Activated CD4-positive, alpha-beta T cell treated with anti-CD3 and anti-CD28 coated beads, Interleukin-2, amount 50 U/mL, for 48 hours (primary cell): ENCODE results near the gene ANHX.
"Not testable (repeated sequence)": the region's sequence is repeated elsewhere in the genome, so short reads cannot be mapped to it uniquely, and the experiment has no call there.

Experiments used
- DNase-seq, 2 experiments: peaks; one replicate each; pipeline ENCODE4 v3.0.0-alpha.2; 2020

Gene ANHX

DNA sequence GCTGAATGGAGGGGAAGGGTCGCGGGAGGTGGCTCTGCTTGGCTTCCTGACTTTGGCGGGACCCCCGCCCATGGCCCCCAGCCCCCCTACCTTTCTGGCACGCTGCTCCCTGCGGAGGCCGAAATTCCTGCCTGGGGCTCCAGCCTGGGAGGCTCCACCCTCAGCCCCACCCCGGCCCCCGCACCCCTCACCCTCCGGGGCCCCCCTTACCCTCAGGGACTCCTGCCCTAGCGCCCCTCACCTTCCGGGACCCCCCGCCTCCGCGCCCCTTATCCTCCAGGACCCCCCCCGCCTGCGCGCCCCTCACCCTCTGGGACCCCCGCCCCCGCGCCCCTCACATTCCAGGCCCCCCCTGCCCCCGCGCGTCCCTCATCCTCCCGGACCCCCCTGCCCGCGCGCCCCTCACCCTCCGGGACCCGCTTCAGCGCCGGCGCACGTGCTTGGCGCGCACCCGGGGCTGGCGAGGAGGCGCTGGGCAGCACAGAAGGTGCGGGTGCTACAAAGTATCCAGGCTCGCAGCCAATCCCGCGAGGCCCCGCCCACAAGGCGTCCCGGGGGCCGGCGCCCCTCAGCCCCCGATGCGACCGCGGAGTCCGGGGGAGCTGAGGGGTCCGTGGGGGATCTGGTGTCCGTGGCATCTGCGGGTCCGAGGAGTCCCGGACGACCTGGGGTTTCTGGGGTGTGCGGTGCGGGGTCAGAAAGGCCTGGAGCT, at the start of gene ANHX:
TSS of gene ANHX (minus strand) at position 477 of the 712 bp plus-strand sequence. CDS start 1,521 bp downstream, outside the sequence.
- DNase-seq, result no peak

DNA sequence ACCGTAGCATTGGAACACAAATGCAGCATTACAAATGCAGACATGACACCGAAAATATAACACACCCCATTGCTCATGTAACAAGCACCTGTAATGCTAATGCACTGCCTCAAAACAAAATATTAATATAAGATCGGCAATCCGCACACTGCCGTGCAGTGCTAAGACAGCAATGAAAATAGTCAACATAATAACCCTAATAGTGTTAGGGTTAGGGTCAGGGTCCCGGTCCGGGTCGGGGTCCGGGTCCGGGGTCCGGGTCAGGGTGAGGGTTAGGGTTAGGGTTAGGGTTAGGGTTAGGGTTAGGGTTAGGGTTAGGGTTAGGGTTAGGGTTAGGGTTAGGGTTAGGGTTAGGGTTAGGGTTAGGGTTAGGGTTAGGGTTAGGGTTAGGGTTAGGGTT, 29.0 kb upstream of the ANHX start:
- DNase-seq, result not testable (repeated sequence)

DNA sequence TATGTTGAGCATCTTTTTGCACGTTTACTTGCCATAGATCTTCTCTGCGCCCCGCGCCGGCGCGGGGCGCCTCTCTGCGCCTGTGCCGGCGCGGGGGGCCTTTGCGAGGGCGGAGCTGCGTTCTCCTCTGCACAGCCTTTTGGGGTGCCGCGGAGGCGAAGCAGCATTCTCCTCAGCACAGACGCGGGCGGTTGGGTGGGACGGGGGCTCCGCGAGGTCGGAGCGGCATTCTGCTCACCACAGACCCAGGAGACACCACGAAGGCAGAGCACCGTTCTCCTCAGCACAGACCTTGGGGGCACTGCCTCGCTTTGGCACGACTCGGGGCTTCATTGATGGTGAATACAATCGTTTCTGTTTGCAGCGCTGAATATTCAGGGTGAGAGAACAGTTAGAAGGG, 28.5 kb upstream of the ANHX start:
- DNase-seq, result no peak

DNA sequence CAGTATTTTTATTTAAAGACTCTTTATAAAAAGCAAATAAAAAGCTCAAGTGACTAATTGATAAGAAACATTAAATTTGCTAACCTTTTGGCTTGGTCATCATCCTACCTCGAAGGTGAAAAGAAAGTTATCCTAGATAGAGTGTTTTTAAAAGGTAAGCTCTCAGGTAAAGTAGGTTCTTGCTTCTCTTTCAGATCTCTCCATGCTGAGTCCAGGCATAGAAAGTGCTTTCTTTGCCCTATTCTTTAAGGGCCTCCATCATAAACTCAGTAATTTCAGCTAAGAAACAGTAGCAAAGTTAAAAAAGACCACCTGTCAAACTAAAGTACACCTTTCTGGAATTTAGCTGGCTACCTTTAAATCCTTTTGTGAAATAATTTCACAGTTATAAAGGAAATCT, 20.6 kb upstream of the ANHX start:
- DNase-seq, result no peak

DNA sequence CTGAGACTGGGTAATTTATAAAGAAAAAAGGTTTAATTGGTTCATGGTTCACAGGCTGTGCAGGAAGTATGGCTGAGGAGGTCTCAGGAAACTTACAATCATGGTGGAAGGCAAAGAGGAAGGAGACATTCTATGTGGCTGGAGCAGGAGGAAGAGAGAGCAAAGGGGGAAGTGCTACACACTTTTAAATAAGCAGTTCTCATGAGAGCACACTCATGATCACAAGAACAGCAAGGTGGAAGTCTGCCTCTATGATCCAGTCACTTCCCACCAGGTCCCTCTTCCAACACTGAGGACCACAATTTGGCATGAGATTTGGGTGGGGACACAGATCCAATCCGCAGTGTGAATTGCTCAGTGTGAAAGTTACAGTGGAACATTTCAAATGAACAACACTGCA, 20.2 kb upstream of the ANHX start:
- DNase-seq, result not testable (repeated sequence)

DNA sequence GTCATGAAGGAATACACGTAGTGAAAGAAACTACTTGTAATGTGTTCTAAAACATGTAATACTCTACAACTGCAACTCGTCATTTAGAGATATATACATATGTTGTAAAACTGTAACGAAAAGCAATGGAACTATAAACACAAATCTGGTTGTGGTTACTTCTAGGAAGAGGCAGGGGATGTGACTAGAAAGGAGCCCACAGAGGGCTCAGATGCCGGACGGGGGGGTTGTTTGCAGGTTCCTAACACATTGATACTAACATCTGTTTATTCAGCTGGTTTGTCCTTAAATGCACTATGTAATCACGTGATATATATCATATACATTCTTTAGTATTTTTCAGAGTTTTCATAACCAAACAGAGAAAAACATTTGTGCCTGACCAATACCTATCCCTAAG, 16.1 kb upstream of the ANHX start:
- DNase-seq, result no peak

DNA sequence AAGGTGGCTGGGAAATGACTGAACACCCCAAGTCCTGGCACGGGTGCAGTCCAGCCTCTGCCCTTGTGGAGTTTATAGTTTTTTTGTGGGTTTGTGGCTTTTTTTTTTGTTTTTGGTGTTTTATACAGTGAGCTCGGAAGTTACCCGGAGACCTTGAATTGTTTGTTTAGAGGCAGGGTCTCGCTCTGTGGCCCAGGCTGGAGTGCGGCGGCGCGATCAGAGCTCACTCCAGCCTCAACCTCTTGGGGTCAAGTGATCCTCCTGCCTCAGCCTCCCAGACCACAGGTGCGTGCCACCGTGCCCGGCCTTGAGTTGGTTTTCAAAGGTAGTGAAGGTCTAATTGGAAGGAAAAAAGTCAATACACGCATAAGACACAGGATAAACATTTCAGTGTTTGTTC, 879 bp upstream of the ANHX start:
- DNase-seq, result no peak

DNA sequence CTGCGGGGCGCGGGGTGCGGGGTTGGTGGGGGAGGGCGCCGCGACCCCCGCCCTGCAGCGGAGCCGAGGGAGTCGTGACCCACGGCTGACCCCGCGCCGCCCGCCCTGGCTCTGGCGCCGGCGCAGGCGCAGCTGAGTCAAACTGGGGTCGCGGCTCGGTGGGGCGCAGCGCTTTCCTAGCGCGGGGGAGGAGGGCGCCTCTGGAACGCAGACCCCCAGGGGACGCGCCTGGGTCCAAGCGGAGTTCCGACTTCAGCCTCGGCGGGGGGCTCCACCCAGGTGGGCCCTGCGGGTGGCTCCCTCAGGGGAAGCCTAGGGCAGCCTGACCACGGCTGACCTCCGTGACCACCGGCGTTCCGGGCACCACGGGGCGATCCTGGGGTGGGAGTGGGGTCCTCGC, 467 bp upstream of the ANHX start:
- no peak for DNase-seq

DNA sequence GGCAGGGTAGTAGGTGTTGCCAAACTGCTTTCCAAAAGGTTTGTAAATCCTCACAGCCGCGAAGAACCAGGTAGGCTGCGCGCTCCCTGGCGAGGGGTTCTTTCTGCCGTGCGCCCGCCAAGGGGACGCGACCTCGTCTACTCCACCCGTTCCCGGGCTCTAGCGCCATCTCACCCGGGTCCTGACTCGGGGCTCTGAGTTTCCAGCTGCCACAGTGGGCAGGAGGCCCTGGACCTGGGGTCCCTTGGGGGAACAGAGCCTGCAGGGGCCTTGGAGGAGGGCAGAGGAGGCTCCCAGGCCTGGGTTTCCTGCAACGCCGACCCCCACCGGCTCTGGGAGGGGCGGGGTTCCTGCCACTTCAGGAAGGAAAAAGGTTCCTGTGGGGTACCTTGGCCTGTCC, 706 bp downstream of the ANHX start:
- DNase-seq, result no peak

DNA sequence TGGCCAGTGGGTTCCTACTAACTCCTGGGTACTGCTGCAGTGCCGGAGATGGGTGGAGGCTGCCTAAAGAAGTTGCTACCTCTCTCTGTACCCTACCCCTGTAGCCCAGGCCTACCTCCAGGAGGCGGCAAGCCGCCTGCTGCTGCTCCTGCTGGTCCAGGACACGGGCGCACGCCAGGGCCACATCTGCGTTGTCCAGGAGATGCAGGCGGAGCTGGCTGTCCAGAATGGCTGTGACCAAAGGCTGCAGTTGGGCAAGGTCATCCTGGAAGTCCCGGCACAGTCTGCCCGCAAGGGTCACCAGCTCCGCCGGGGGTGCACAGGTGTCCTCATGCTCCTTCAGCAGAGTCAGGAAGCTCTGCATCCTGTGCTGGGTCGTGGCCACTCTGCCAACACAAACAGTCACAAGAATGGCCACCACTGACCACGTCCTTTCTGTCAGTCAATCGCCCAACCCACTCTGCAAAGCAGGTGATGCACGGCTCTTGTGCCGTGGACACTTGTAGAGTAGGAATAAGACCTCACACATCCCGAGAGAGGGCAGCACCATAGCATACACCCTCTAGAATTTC, 1.6 kb downstream of the ANHX start:
- DNase-seq, result no peak

DNA sequence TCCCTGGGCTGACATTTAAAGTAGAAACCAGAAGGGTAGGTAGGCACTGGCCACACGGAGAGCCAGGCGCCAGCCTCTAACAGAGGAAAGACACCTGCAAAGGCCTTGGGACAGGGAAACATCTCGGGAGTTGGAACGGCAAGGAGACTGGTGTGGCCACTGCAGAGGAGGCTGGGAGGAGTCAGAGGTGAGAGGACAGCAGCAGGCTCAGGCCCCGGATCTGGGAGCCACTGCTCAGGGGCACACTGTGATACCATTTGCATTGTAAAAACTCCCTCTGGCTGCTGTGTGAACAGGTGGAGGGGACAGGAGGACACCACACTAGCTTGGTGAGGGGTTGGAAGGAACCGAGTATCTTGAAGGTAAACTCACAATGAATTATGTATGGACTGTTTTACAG, 2.7 kb downstream of the ANHX start:
- no peak for DNase-seq

DNA sequence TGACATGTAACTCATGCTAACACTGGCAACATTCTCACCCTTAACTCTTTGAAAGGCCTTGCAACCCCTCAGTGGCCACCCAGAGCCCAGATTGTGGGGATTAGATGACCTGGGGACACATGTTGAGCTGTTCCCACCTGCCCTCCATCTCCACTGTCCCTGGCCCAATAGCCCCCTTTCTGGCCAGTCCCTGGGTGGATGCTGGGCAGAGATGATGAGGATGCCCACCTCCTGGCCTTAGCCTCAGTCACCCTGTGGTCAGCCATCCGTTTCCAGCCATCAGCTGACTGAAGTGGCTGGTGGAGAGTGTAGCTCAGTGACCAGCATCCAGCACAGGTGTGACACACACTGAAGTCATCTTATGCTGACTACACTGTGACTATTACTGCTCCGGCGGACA, 4.7 kb downstream of the ANHX start:
- DNase-seq, result no peak

DNA sequence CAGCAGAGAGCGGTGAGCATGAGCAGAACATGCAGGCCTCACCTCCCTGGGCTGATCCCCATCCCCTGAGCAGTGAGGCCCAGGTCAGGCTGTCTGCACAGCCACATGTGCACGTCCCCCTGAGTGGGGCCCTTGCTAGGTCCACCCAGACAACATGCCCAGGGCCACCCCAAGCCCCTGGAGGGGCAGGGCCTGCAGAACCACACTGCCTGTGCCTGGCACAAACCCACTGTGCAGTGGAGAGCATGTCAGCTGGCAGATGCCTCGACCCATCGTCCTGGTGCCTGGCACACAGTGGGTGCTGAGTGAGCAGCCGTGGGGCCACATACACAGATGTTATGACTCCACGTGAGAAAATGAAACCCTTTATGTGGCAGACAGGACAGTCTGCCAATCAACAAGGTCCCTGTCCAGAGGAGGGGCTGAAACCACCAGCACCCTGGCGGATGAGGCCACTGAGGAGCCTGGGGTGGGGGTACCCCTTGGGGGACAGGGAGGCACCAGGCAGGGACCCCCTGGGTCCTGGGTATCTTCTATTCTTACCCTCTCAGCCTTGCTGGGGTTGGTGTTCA, 8.3 kb downstream of the ANHX start:
- no peak for DNase-seq

DNA sequence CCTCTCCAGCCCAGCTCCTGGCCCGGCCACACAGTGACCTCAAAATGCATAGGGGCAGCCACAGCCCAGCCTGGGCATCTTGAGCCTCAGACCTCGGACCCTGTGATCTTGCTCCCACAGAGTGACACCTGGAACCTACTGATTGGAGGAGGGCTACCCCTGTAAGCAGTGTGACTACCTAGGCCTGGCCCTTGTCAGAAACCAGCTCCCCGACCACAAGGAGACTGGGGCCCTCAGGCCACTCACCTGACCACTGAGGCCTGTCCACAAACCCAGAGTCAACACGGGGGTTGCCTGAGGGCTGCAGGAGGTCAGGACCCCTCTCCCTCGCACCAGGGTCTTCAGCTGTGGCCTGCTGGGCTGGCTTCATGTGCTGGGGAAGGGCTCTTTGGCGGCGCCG, 9.0 kb downstream of the ANHX start:
- no peak for DNase-seq

DNA sequence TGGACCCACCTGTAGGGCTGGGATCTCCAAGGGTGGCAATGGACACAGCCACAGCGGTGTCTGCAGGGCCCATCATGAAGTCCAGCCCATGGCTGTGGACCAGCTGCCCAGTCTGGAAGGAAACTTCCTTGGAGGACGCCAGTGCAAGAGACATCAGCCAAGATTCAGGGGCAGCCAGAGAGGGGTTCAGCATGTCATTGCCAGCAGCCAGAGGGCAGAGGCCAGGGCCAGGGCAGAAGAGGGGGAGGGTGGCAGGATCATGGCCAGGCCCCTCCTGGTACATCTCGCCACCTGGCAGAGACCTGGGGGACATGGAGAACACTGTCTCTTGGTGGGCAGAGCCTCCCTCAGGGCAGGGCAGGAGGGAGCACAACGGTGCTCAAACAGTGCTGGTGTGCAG, 10.2 kb downstream of the ANHX start:
- no peak for DNase-seq

DNA sequence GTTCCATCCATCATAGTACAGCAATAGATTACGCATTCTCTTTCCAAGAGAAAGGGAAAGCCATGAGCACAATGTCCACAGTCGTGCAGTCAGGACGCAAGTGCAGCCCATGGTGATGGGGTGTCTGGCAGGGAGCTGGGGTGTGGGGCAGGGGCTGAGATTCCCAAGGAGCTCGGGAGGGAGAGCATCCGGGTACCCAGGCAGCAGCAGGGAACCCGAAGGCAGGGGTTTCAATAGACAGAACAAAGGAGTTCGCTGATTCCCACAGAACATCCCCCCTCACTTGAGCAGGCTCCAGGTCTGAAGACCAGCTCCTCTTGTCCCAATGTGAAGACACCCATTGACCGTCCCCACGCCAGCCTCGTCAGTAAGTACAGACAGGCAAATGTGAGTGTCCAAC, 13.5 kb downstream of the ANHX start:
- DNase-seq, result no peak

DNA sequence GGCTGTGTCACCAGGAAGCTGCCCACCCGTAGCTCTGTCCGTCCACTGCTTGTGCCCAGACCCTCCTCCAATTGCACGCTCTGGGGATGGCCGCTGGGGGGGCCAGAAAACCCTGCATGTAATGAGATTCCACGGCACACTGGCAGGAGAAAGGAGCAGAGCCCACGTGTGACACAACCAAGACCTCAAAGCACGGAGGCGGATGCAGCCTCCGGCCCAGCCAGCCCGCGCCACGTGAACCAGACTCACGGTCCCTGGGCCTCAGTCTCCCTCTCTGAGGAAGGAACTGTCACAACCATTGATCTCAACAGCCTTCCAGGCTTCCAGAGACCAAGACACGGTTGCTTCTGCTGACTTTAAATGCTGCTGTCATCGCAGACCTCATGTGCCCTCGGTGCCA, 14.4 kb downstream of the ANHX start:
- DNase-seq, result no peak

DNA sequence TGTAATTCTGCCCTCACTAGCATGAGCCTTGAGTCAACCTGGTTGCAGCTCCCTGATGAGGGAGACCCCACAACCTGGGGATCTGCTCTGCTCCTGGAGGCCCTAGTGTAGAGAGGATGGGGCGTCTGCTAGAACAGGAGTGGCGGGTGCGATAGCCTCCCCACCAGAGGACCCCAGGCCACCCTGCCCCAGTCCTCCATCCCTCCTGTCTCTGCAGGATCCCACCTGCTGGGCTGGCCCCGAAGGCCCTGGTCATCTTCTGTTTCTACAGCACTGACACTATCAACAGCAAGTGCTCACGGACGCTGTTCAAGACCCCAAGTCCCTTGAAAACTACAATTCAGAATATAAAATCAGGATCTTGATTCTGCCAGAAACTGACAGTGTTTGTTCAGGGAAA, 15.2 kb downstream of the ANHX start:
- no peak for DNase-seq

DNA sequence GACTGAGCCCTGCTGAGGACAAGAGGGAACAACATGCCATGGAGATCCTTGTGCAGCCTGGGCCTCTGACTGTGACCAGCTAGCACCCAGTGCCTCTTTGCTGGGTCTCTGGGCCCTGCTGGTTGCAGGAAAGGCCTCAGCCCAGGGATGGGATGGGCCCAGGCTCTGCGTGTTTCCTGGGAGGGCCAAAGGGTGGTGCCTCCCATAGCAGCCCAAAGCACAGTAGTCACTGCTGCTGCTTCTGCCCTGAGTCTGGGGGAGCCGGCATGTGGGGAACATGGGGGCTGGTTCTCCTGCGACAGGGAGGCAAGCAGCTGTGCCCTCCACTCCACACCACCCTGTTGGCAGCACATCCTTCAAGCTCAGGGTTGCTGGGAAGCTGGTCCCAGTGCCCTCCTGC, 18.5 kb downstream of the ANHX start:
- no peak for DNase-seq

DNA sequence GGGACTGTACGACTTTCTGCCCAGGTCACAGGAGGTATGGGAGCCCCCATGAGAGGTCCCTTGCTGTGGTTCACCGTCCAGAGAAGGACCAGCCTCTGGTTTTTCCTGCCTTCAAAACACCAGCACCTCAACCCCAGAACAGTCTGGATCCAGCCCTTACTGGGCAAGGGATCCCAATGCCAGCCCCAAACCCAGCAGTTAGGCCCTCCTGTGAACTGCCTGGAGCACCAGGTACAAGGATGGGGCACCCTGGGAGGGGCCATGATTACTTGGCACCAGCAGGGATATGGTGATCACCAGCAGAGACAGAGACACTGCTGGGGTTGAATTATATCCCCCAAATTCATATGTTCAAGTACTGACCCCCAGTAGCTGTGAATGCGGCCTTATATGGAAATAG, 20.0 kb downstream of the ANHX start:
- DNase-seq, result no peak

DNA sequence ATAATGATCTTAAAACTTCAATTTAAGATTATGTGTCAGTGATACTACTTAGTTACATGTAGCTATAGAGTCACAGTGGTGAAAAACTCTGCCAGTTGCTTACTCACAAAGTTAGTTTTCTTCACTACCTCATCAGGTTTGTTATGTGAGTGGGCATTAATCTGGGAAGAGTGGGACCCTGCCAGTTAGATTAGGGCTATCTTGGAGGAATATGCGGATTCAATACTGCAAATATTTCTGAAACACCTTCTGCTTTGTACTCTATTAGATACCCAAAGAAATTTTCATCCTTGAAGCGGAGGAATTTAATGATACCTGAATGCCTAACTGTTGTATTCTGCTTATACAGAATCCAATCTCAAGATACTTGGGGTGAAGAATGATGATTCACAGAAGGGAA, 29.3 kb downstream of the ANHX start:
- no peak for DNase-seq

DNA sequence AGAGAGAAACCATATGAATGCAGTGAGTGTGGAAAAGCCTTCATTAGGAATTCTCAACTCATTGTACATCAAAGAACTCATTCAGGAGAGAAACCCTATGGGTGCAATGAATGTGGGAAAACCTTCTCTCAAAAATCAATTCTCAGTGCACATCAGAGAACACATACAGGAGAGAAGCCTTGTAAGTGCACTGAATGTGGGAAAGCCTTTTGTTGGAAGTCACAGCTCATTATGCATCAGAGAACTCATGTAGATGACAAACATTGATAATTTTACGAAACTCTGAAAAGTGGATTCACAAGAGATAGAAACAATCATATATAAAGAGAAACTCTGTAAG, 31.4 kb downstream of the ANHX start:
- no peak for DNase-seq

DNA sequence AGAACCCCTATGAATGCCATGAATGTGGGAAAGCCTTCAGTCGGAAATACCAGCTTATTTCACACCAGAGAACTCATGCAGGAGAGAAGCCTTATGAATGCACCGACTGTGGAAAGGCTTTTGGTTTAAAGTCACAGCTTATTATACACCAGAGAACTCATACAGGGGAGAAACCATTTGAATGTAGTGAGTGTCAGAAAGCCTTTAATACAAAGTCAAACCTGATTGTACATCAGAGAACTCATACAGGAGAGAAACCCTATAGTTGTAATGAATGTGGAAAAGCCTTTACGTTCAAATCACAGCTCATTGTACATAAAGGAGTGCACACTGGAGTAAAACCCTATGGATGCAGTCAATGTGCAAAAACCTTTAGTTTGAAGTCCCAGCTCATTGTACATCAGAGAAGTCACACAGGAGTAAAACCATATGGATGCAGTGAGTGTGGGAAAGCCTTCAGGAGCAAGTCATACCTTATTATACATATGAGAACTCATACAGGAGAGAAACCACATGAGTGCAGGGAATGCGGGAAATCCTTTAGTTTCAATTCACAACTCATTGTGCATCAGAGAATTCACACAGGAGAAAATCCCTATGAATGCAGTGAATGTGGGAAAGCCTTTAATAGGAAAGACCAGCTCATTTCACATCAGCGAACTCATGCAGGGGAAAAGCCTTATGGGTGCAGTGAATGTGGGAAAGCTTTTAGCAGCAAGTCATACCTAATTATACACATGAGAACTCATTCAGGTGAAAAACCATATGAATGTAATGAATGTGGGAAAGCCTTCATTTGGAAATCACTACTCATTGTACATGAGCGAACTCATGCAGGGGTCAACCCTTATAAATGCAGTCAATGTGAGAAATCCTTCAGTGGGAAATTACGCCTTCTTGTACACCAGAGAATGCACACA, 32.1 kb downstream of the ANHX start:
- DNase-seq, result no peak
